Transverse colon (tissue), 4 donors: ENCODE results near the gene KCNE3. TPM values are rescaled to one million over a fixed set of nuclear protein-coding genes. Genes with fewer than 3 reads are reported as not detected.

ENCODE experiments used
- DNase-seq: peaks from one replicate; pipeline ENCODE4 v3.0.0-alpha.2; 2019
- H3K27ac ChIP-seq, 4 donors: fragments of 200-600 bp; sonication (generic); 2 replicates each; pipeline ENCODE4 v1.5.1; 2016 to 2018; ENCODE audit warnings: inconsistent platforms in 4 of 4
- H3K27me3 ChIP-seq: fragments of 200-600 bp; sonication (generic); 2 replicates; pipeline ENCODE4 v1.5.1; 2017; ENCODE audit warnings: inconsistent platforms
- H3K36me3 ChIP-seq, 4 donors: fragments of 200-600 bp; sonication (generic); 2 replicates each; pipeline ENCODE4 v1.5.1; 2017 to 2019; ENCODE audit warnings: inconsistent platforms in 4 of 4
- H3K4me1 ChIP-seq, 4 donors: fragments of 200-600 bp; sonication (generic); 2 replicates each; pipeline ENCODE4 v1.5.1; 2017 to 2020; ENCODE audit warnings: inconsistent platforms in 4 of 4
- H3K4me3 ChIP-seq, 4 donors: fragments of 200-600 bp; sonication (generic); 1 replicate in 1 of 4; 2 replicates in 3 of 4; pipeline versions ENCODE4 v1.5.1 to v1.6.1; 2017 to 2019; ENCODE audit warnings: inconsistent platforms in 4 of 4
- H3K9me3 ChIP-seq, 2 donors: fragments of 200-600 bp; sonication (generic); 2 replicates each; pipeline ENCODE4 v1.5.1; 2017 to 2019; ENCODE audit warnings: inconsistent platforms in 2 of 2
- EP300 ChIP-seq: sonication (generic); formaldehyde crosslinking; IDR thresholded peaks from one replicate; pipeline ENCODE4 v1.6.1; 2017; ENCODE audit warnings: antibody characterized with exemption, low read depth
- POLR2A ChIP-seq: fragments of 450-650 bp; IDR thresholded peaks from one replicate; pipeline ENCODE4 v1.6.1; 2016; ENCODE audit warnings: antibody characterized with exemption, mild to moderate bottlenecking, moderate library complexity
- POLR2AphosphoS5 ChIP-seq, 3 donors: sonication (generic); formaldehyde crosslinking; IDR thresholded peaks; one replicate each; pipeline ENCODE4 v1.6.1; 2016; ENCODE audit warnings: antibody characterized with exemption in 3 of 3
- WGBS, 2 donors: methylation state at CpG; one replicate each; pipeline ENCODE4 v1.1.5; 2018; ENCODE audit warnings: low coverage in 1 of 2; 5-methylcytosine and 5-hydroxymethylcytosine counted together
- in situ Hi-C, 4 donors: fragments of 200-750 bp; cut with MboI; loops; one replicate each; pipeline versions ENCODE4 v1.15.0 to v1.15.1; 2017; ENCODE audit warnings: low sequenced_read_pairs in 3 of 4, low pct_ligation_motif_present in 1 of 4, low pct_unique_long_range_greater_than_20kb in 1 of 4
- intact Hi-C: fragments of 100-400 bp; cut with DNase I; formaldehyde crosslinking; loops from one replicate; pipeline ENCODE4 v1.15.1; 2023; ENCODE audit warnings: low total_unique reads
- total RNA-seq, 4 donors: library from RNA; depleted of rRNA; stranded (reverse); fragments of >200 nt; gene quantifications; one replicate each; pipeline ENCODE4 v1.1.0, GENCODE V29; 2016
- TF ChIP-seq, protein P1 (sequence below), 5 experiments: fragments of 200-600 bp in 3 of 5; fragments of 450-650 bp in 2 of 5; sonication (generic) in 3 of 5; IDR thresholded peaks; 1 replicate in 2 of 5; 2 replicates in 3 of 5; pipeline ENCODE4 v1.5.1; 2016 to 2017; ENCODE audit warnings: antibody characterized with exemption in 5 of 5, inconsistent platforms in 3 of 5, mild to moderate bottlenecking in 2 of 5, moderate library complexity in 1 of 5

The KCNE3 gene
- total RNA-seq, 4 donors from 2014 or later, result 0.80 to 14.9 (median 6.8) TPM

GRCh38 chr11:74476536-74476935 is 9.2 kb upstream of the KCNE3 start:
- 82% methylated on average over 2 of the region's 2 CpGs; no CpG with 5 or more reads in 1 of the 2 donors for WGBS, 2 donors
- TF ChIP-seq POLR2A (no peak), EP300 (no peak), POLR2AphosphoS5 (IDR thresholded peaks at IDR 0.05) (no peak)
- TF ChIP-seq, protein P1, sequence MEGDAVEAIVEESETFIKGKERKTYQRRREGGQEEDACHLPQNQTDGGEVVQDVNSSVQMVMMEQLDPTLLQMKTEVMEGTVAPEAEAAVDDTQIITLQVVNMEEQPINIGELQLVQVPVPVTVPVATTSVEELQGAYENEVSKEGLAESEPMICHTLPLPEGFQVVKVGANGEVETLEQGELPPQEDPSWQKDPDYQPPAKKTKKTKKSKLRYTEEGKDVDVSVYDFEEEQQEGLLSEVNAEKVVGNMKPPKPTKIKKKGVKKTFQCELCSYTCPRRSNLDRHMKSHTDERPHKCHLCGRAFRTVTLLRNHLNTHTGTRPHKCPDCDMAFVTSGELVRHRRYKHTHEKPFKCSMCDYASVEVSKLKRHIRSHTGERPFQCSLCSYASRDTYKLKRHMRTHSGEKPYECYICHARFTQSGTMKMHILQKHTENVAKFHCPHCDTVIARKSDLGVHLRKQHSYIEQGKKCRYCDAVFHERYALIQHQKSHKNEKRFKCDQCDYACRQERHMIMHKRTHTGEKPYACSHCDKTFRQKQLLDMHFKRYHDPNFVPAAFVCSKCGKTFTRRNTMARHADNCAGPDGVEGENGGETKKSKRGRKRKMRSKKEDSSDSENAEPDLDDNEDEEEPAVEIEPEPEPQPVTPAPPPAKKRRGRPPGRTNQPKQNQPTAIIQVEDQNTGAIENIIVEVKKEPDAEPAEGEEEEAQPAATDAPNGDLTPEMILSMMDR (IDR thresholded peaks at IDR 0.05), result no peak

DNA sequence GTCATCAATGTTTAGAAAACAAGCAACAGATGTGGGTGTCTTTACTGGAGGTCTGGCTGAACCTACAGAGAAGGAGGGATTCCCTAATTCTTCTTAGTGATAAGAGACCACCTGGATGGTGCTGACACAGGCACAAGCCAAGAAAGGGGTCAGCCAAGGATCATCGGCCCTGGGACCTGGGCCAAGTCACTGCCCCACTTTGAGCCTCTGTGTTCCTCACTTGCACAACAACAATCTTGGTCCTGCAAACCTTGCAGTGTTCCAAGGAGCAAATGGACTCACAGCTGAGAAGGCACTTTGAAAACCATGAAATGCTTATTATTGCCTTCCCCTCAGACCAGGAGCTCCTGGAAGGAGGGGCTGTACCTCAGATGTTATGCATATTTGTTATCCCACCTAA is 7.0 kb upstream of the KCNE3 start:
- in situ Hi-C loops, result loop anchor here in 3 of 4 donors (25.0 kb wide), 1 partner anchor 263 kb away; the partner anchor contains the start of genes CHRDL2 (in 3 of the 3) and RNF169 (in 3 of the 3)

More at GRCh38 chr11:74476536-74476935, 9.2 kb upstream of the KCNE3 start:
- Histone ChIP-seq H3K36me3 (no peaks in the 10 kb centered on the region), H3K9me3 (no peaks in the 10 kb centered on the region), H3K4me3 (no peak overlapping the region), H3K27me3 (no peaks in the 10 kb centered on the region), H3K4me1 (peaks cover 0 to 10% (median 0%) of the 10 kb centered on the region in 4 donors), H3K27ac (no peak overlapping the region)
- in situ Hi-C loops, result no loop called here
- intact Hi-C loops, result no loop called here
- no peak for DNase-seq

GRCh38 chr11:74473382-74474173 is 6.2 kb upstream of the KCNE3 start:
- no peak for TF ChIP-seq POLR2AphosphoS5 (IDR thresholded peaks at IDR 0.05)
- no peak for TF ChIP-seq EP300
- TF ChIP-seq POLR2A, result no peak
- no peaks in the 10 kb centered on the region for H3K36me3 ChIP-seq
- in situ Hi-C loops (loop anchor here in 3 of 4 donors (25.0 kb wide), 1 partner anchor 264 kb away; the partner anchor contains the start of genes CHRDL2 (in 3 of the 3) and RNF169 (in 3 of the 3)), intact Hi-C loops (no loop called here)
- H3K4me3 ChIP-seq, result no peak overlapping the region
- no peaks in the 10 kb centered on the region for H3K9me3 ChIP-seq
- no peaks in the 10 kb centered on the region for H3K27me3 ChIP-seq
- no peak for DNase-seq
- no peak overlapping the region for H3K27ac ChIP-seq
- 70 to 78% methylated on average over 4 to 10 of the region's 10 CpGs for WGBS, 2 donors
- no peaks in the 10 kb centered on the region for H3K4me1 ChIP-seq

More for the DNA sequence above, 7.0 kb upstream of the KCNE3 start:
- H3K4me1 ChIP-seq, result no peaks in the 10 kb centered on the region
- H3K36me3 ChIP-seq, result no peaks in the 10 kb centered on the region
- TF ChIP-seq, protein P1 (IDR thresholded peaks at IDR 0.05), result no peak
- no peak for TF ChIP-seq POLR2AphosphoS5 (IDR thresholded peaks at IDR 0.05)
- TF ChIP-seq POLR2A, result no peak
- no peaks in the 10 kb centered on the region for H3K9me3 ChIP-seq
- no peaks in the 10 kb centered on the region for H3K27me3 ChIP-seq
- H3K27ac ChIP-seq, result no peak overlapping the region
- 18% methylated on average over 1 of the region's 1 CpG; no CpG with 5 or more reads in 1 of the 2 donors for WGBS, 2 donors
- no peak overlapping the region for H3K4me3 ChIP-seq
- no peak for DNase-seq
- intact Hi-C loops, result no loop called here

DNA sequence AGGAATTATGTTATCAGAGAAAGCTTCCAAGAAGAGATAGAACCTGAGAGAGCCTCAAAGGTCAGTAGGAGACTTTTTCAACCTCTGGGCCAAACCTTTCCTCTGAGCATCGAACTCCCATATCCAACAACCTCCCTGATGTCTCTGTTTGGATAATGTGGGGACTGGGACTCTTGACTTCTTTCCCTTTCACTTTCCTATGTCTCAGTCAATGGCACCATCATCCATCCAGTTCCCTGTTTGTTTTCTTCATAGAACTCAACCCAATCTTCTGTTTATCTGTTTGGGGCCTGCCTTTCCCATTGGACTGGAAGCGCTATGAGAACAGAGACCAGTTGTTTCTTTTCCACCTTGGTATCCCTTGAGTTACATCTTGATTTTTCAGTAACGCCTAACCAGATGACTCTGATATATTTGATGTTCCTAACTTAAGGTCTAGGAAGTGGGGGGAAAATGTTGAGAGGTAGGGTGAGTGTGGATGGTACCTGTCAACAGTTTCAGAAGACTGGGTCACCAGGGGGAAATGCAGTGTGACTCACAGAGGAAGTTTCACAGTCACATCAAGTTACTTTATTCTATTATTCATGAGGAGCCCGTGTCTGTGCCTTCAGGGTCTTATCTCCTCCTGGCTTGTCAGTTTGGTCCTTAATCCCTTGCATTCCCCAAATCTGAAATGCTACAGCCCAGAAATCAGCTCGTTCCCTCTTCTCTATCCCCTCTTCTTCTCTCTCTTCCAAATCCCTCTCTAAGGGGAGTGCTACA is 4.5 kb upstream of the KCNE3 start:
- no peak for TF ChIP-seq POLR2AphosphoS5 (IDR thresholded peaks at IDR 0.05)
- TF ChIP-seq POLR2A, result no peak
- TF ChIP-seq, protein P1 (IDR thresholded peaks at IDR 0.05), result no peak
- no peak for TF ChIP-seq EP300
- no peak for DNase-seq
- H3K27me3 ChIP-seq, result no peaks in the 10 kb centered on the region
- H3K36me3 ChIP-seq, result no peaks in the 10 kb centered on the region
- intact Hi-C loops, result no loop called here
- peaks cover 0 to 10% (median 9%) of the 10 kb centered on the region in 4 donors for H3K4me1 ChIP-seq
- 68 to 81% methylated on average over 4 to 5 of the region's 5 CpGs for WGBS, 2 donors
- in situ Hi-C loops, result loop anchor here in 3 of 4 donors (25.0 kb wide), 1 partner anchor 265 kb away; the partner anchor contains the start of genes CHRDL2 (in 3 of the 3) and RNF169 (in 3 of the 3)
- H3K9me3 ChIP-seq, result no peaks in the 10 kb centered on the region
- H3K27ac ChIP-seq, result no peak overlapping the region
- no peak overlapping the region for H3K4me3 ChIP-seq
